ENCODE measurements around the gene OR3A3. TPM values are rescaled to one million over a fixed set of nuclear protein-coding genes. Genes with fewer than 3 reads are reported as not detected.

The OR3A3 gene
- total and polyA plus RNA-seq, 2 of the 8 experiments (the other 6 are each of a cell fraction or from before 2014, with no cell fraction given), result not detected

- no peaks in the 10 kb centered on the region for H4K20me1 ChIP-seq (replicated peaks in 1 of 2; ENCODE audit: control insufficient read depth in 1 of 2, insufficient read depth in 2 of 2, low read length in 2 of 2)
- peaks cover 0 to 3% (median 1%) of the 10 kb centered on the region in 4 experiments; a peak in 2 of 7 replicates for H3K4me1 ChIP-seq (replicated peaks in 1 of 4; ENCODE audit: control insufficient read depth in 3 of 4, insufficient read depth in 4 of 4, low read length in 3 of 4)
- no peak overlapping the region for H3K23ac ChIP-seq (ENCODE audit: insufficient read length)
- no peak overlapping the region for H2BK5ac ChIP-seq (ENCODE audit: low read depth, low read length)
- no peaks in the 10 kb centered on the region for H3K79me2 ChIP-seq (ENCODE audit: control insufficient read depth in 1 of 2, insufficient read depth in 2 of 2, low read length in 2 of 2)
- WGBS, 2 experiments (ENCODE audit: extremely low coverage in 1 of 2, insufficient coverage in 1 of 2, insufficient read length in 1 of 2, insufficient replicate concordance in 2 of 2, low coverage in 1 of 2, low lambda C conversion rate in 2 of 2, missing lambda C conversion rate in 1 of 2), result 69% methylated on average over 2 of the region's 2 CpGs; no CpG with 5 or more reads in 1 of the 2 experiments
- no peak overlapping the region for H2BK15ac ChIP-seq (ENCODE audit: low read length)
- H4K5ac ChIP-seq (ENCODE audit: insufficient read length, low read depth, low read length), result no peak overlapping the region
- H3K9ac ChIP-seq (replicated peaks in 1 of 4; ENCODE audit: extremely low read depth in 1 of 4, low read depth in 3 of 4, low read length in 3 of 4), result no peak overlapping the region
- no peaks in the 10 kb centered on the region for H3K79me1 ChIP-seq (ENCODE audit: low read depth, low read length)
- H2AK5ac ChIP-seq (ENCODE audit: low read depth, low read length), result no peak overlapping the region
- no peaks in the 10 kb centered on the region for H3K9me3 ChIP-seq (ENCODE audit: insufficient read depth in 2 of 2, low read depth in 1 of 2, low read length in 1 of 2)
- FAIRE-seq (no peak), DNase-seq (ENCODE audit: low read depth in 1 of 2, low spot score in 2 of 2) (no peak)
- no peak overlapping the region for H3K18ac ChIP-seq (ENCODE audit: extremely low read depth, low read length)
- ChIA-PET POLR2A (ENCODE audit: partially characterized antibody) (no interaction called here), CTCF (ENCODE audit: partially characterized antibody) (no interaction called here)
- H3K4me3 ChIP-seq (ENCODE audit: extremely low read depth in 1 of 4, insufficient read depth in 2 of 4, low read depth in 3 of 4, low read length in 4 of 4), result no peak overlapping the region
- no peak overlapping the region for H2BK20ac ChIP-seq (ENCODE audit: low read length)
- no peak overlapping the region for H4K8ac ChIP-seq (ENCODE audit: extremely low read depth, insufficient read depth, low read length)
- peak overlapping the region; percentile 63; the same call in 1 of the 2 replicates for H2AFZ ChIP-seq (ENCODE audit: low read length)
- no peak overlapping the region for H4K91ac ChIP-seq (replicated peaks; ENCODE audit: insufficient read length, low read length)
- no peaks in the 10 kb centered on the region for H3K27me3 ChIP-seq (replicated peaks in 1 of 4; ENCODE audit: control insufficient read depth in 3 of 4, extremely low read depth in 1 of 4, insufficient read depth in 3 of 4, low read length in 3 of 4)
- no peaks in the 10 kb centered on the region for H3K36me3 ChIP-seq (ENCODE audit: control insufficient read depth in 2 of 4, insufficient read depth in 4 of 4, low read length in 3 of 4)
- H3K27ac ChIP-seq (ENCODE audit: low read depth, low read length), result no peak overlapping the region
- H3K4ac ChIP-seq (replicated peaks; ENCODE audit: insufficient read length, low read depth, low read length), result no peak overlapping the region
- H3K14ac ChIP-seq (ENCODE audit: insufficient read length), result no peak overlapping the region
- H3K56ac ChIP-seq (replicated peaks; ENCODE audit: insufficient read length, low read depth, low read length), result no peak overlapping the region
- no peak overlapping the region for H3K4me2 ChIP-seq (ENCODE audit: insufficient read depth in 1 of 2, low read depth in 2 of 2, low read length in 2 of 2)
- no peak overlapping the region for H2BK120ac ChIP-seq (replicated peaks; ENCODE audit: low read depth, low read length)
- H2BK12ac ChIP-seq (ENCODE audit: low read depth, low read length), result no peak overlapping the region
- H3K23me2 ChIP-seq (ENCODE audit: low read depth, low read length), result no peaks in the 10 kb centered on the region; the same call in 1 of the 2 replicates
- TF ChIP-seq RBBP5 (IDR thresholded peaks at IDR 0.05; ENCODE audit: borderline replicate concordance, low read depth, low read length) (no peak), TAF7 (optimal IDR thresholded peaks at IDR 0.05; ENCODE audit: borderline replicate concordance, low read depth, low read length) (no peak), GTF2F1 (IDR thresholded peaks at IDR 0.05; ENCODE audit: borderline replicate concordance, low read depth, low read length) (no peak), CTCF (IDR thresholded peaks at IDR 0.05; ENCODE audit: control extremely low read depth in 1 of 3, insufficient read depth in 1 of 3, low read depth in 1 of 3, low read length in 3 of 3) (no peak), E2F6 (IDR thresholded peaks at IDR 0.05) (no peak), NRF1 (IDR thresholded peaks at IDR 0.05; ENCODE audit: low read depth, low read length) (no peak), MAFK (IDR thresholded peaks at IDR 0.05; ENCODE audit: low read depth, low read length) (no peak), TCF12 (IDR thresholded peaks at IDR 0.05; ENCODE audit: low read depth, low read length) (no peak), TAF1 (IDR thresholded peaks at IDR 0.05; ENCODE audit: low read depth, low read length) (no peak), EGR1 (IDR thresholded peaks at IDR 0.05; ENCODE audit: borderline replicate concordance, low read depth, low read length) (no peak)
Observed at GRCh38 chr17:3440451-3440850, 29.3 kb downstream of the OR3A3 start.
